ENCODE measurements around the gene PPP1R16B.

DNA sequence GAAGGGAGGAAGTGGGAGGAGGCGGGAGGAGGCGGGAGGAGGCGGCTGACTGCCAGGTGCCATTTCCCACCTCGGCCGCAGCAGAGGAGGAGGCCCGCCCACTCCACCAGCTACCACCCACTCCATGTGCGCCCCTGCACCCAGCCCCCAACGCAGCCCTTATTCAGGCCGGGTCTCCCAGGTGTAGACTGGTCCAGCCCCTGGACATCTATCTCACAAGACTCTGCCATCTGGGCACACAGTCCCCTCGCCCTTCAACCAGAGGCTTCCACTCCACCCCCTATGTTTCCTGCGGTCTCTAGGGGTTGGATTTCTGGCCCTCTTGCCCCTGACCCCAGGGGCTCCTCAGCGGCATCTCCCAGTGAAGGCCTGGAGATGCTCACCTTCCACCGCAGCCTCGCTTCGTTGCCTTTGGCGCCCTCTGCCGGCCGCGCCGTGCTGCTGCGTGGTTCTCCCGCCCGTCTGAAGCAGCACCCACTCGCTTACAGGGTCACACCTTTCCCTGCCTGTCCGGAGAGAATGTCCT lies 88.1 kb downstream of the PPP1R16B start:
- TF ChIP-seq FOXA1 (IDR thresholded peaks at IDR 0.05) (no peak), SP1 (IDR thresholded peaks at IDR 0.05) (no peak), BHLHE40 (IDR thresholded peaks at IDR 0.05; ENCODE audit: borderline replicate concordance) (no peak), FOXM1 (IDR thresholded peaks at IDR 0.05; ENCODE audit: borderline replicate concordance) (no peak), HDGF (IDR thresholded peaks at IDR 0.05; ENCODE audit: borderline replicate concordance) (no peak), FOXK2 (IDR thresholded peaks at IDR 0.05) (no peak), ARNT (IDR thresholded peaks at IDR 0.05) (no peak), ELF4 (IDR thresholded peaks at IDR 0.05) (no peak), TARDBP (IDR thresholded peaks at IDR 0.05) (no peak), ZNF384 (IDR thresholded peaks at IDR 0.05) (no peak)
- TF ChIP-seq, protein P1, sequence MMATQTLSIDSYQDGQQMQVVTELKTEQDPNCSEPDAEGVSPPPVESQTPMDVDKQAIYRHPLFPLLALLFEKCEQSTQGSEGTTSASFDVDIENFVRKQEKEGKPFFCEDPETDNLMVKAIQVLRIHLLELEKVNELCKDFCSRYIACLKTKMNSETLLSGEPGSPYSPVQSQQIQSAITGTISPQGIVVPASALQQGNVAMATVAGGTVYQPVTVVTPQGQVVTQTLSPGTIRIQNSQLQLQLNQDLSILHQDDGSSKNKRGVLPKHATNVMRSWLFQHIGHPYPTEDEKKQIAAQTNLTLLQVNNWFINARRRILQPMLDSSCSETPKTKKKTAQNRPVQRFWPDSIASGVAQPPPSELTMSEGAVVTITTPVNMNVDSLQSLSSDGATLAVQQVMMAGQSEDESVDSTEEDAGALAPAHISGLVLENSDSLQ (IDR thresholded peaks at IDR 0.05), result no peak
